Measurements from ENCODE around the gene KRTAP9-1. TPM values are rescaled to one million over a fixed set of nuclear protein-coding genes. Genes with fewer than 3 reads are reported as not detected.

KRTAP9-1 gene
- total RNA-seq, 1 experiment from 2014 or later, result not detected

- DNase-seq (peak; percentile 80), ATAC-seq (peak; percentile 96)
- H3F3A ChIP-seq (ENCODE audit: low read length, unreplicated experiment), result no peaks in the 10 kb centered on the region
- intact Hi-C loops (cut with micrococcal nuclease), result loop anchor here (10.0 kb wide), 2 partner anchors 147 to 297 kb away; partner anchors contain the start of genes KRTAP2-3 and KRTAP2-4
- H2AFZ ChIP-seq (ENCODE audit: low read length), result no peak overlapping the region
- no peaks in the 10 kb centered on the region for H4K20me1 ChIP-seq (ENCODE audit: low read length)
- POLR2A ChIA-PET (ENCODE audit: unreplicated experiment), result no interaction called here
- H3K9me2 ChIP-seq (replicated peaks; ENCODE audit: low read length), result no peaks in the 10 kb centered on the region
- H3K9ac ChIP-seq (ENCODE audit: low read length), result no peak overlapping the region
- no peak for TF ChIP-seq EZH2phosphoT487 (IDR thresholded peaks at IDR 0.05; ENCODE audit: borderline replicate concordance, low read length)
- no peak for TF ChIP-seq EZH2 (IDR thresholded peaks at IDR 0.05; ENCODE audit: low read length, unreplicated experiment)
- TF ChIP-seq CTCF (conservative IDR thresholded peaks at IDR 0.05; ENCODE audit: low read depth, low read length), result no peak
- peaks cover 15% of the 10 kb centered on the region for H3K4me1 ChIP-seq (ENCODE audit: insufficient read depth, low read length)
- H3K27me3 ChIP-seq (ENCODE audit: low read length), result no peaks in the 10 kb centered on the region
- CTCF ChIA-PET, result interaction anchor here (1.2 kb wide), 1 partner anchor 110 kb away, joined by 4 read pairs; no protein-coding TSS in a partner anchor
- peak overlapping the region; percentile 32; the same call in 1 of the 2 replicates for H3K4me2 ChIP-seq (ENCODE audit: low read length)
- H3K27ac ChIP-seq (ENCODE audit: low read length), result peak overlapping the region; percentile 21; the same call in 1 of the 2 replicates
- no TSS peak for BruUV-seq (replicated peaks)
- H3K4me3 ChIP-seq (ENCODE audit: low read length), result no peak overlapping the region
- H3K36me3 ChIP-seq (ENCODE audit: low read depth, low read length), result no peaks in the 10 kb centered on the region
- H3K79me2 ChIP-seq (ENCODE audit: low read length), result no peaks in the 10 kb centered on the region
- H3K9me3 ChIP-seq (ENCODE audit: low read length), result no peaks in the 10 kb centered on the region
Measured at GRCh38 chr17:41211845-41212466, 22.3 kb downstream of the KRTAP9-1 start.

GRCh38 chr17:41212524-41213169 lies 23.0 kb downstream of the KRTAP9-1 start:
- no peak overlapping the region for H3K9ac ChIP-seq (ENCODE audit: low read length)
- intact Hi-C loops (cut with micrococcal nuclease), result loop anchor here (10.0 kb wide), 2 partner anchors 148 to 298 kb away; partner anchors contain the start of genes KRTAP2-3 and KRTAP2-4
- H2AFZ ChIP-seq (ENCODE audit: low read length), result no peak overlapping the region
- peaks cover 15% of the 10 kb centered on the region for H3K4me1 ChIP-seq (ENCODE audit: insufficient read depth, low read length)
- peak overlapping the region; percentile 32 for H3K4me2 ChIP-seq (ENCODE audit: low read length)
- peak; percentile 45 for ATAC-seq
- peak; percentile 2 for DNase-seq
- no peaks in the 10 kb centered on the region for H3K9me2 ChIP-seq (replicated peaks; ENCODE audit: low read length)
- no peaks in the 10 kb centered on the region for H3K36me3 ChIP-seq (ENCODE audit: low read depth, low read length)
- H3F3A ChIP-seq (ENCODE audit: low read length, unreplicated experiment), result no peaks in the 10 kb centered on the region
- no peak overlapping the region for H3K4me3 ChIP-seq (ENCODE audit: low read length)
- peak overlapping the region; percentile 21; the same call in 1 of the 2 replicates for H3K27ac ChIP-seq (ENCODE audit: low read length)
- no peaks in the 10 kb centered on the region for H3K27me3 ChIP-seq (ENCODE audit: low read length)
- no peaks in the 10 kb centered on the region for H3K79me2 ChIP-seq (ENCODE audit: low read length)
- ChIA-PET CTCF (interaction anchor here (1.2 kb wide), 1 partner anchor 110 kb away, joined by 4 read pairs; no protein-coding TSS in a partner anchor), POLR2A (ENCODE audit: unreplicated experiment) (no interaction called here)
- H3K9me3 ChIP-seq (ENCODE audit: low read length), result no peaks in the 10 kb centered on the region
- no peak for TF ChIP-seq EZH2 (IDR thresholded peaks at IDR 0.05; ENCODE audit: low read length, unreplicated experiment)
- H4K20me1 ChIP-seq (ENCODE audit: low read length), result no peaks in the 10 kb centered on the region
- BruUV-seq (replicated peaks), result no TSS peak

- H2AFZ ChIP-seq (ENCODE audit: low read length), result no peak overlapping the region
- intact Hi-C loops (cut with micrococcal nuclease), result loop anchor here (10.0 kb wide), 2 partner anchors 151 to 301 kb away; partner anchors contain the start of genes KRTAP2-3 and KRTAP2-4
- no TSS peak for BruUV-seq (replicated peaks)
- no peak for TF ChIP-seq EZH2phosphoT487 (IDR thresholded peaks at IDR 0.05; ENCODE audit: borderline replicate concordance, low read length)
- no peak for TF ChIP-seq EZH2 (IDR thresholded peaks at IDR 0.05; ENCODE audit: low read length, unreplicated experiment)
- TF ChIP-seq CTCF (conservative IDR thresholded peaks at IDR 0.05; ENCODE audit: low read depth, low read length), result no peak
- no peak overlapping the region for H3K27ac ChIP-seq (ENCODE audit: low read length)
- no peak for ATAC-seq
- peaks cover 15% of the 10 kb centered on the region for H3K4me1 ChIP-seq (ENCODE audit: insufficient read depth, low read length)
- H3K79me2 ChIP-seq (ENCODE audit: low read length), result no peaks in the 10 kb centered on the region
- no peak overlapping the region for H3K4me3 ChIP-seq (ENCODE audit: low read length)
- no peaks in the 10 kb centered on the region for H3K9me2 ChIP-seq (replicated peaks; ENCODE audit: low read length)
- CTCF ChIA-PET, result no interaction called here
- H3K27me3 ChIP-seq (ENCODE audit: low read length), result no peaks in the 10 kb centered on the region
- no peaks in the 10 kb centered on the region for H3F3A ChIP-seq (ENCODE audit: low read length, unreplicated experiment)
- POLR2A ChIA-PET (ENCODE audit: unreplicated experiment), result no interaction called here
- no peak overlapping the region for H3K4me2 ChIP-seq (ENCODE audit: low read length)
- H3K9me3 ChIP-seq (ENCODE audit: low read length), result no peaks in the 10 kb centered on the region
- no peak overlapping the region for H3K9ac ChIP-seq (ENCODE audit: low read length)
- H3K36me3 ChIP-seq (ENCODE audit: low read depth, low read length), result no peaks in the 10 kb centered on the region
- H4K20me1 ChIP-seq (ENCODE audit: low read length), result no peaks in the 10 kb centered on the region
- no peak for DNase-seq
Measured at GRCh38 chr17:41215681-41216080, 26.0 kb downstream of the KRTAP9-1 start.
